KMS-11 (cell line): ENCODE results near the gene YIPF3.

ENCODE experiments used
- H2AFZ ChIP-seq: fragments of 200-600 bp; sonication (generic); 2 replicates; pipeline ENCODE4 v1.6.1; 2016; ENCODE audit warnings: antibody characterized with exemption, mixed run types, low read depth
- H3K27ac ChIP-seq: fragments of 200-600 bp; sonication (generic); 2 replicates; pipeline ENCODE4 v1.6.1; 2016; ENCODE audit warnings: mild to moderate bottlenecking, mixed run types
- H3K27me3 ChIP-seq: fragments of 200-600 bp; sonication (generic); 2 replicates; pipeline ENCODE4 v1.6.1; 2017; ENCODE audit warnings: mild to moderate bottlenecking, low read depth, mixed run types, moderate library complexity; ENCODE audit not compliant: insufficient read depth
- H3K36me3 ChIP-seq: fragments of 200-600 bp; sonication (generic); 2 replicates; pipeline ENCODE4 v1.6.1; 2017; ENCODE audit warnings: mild to moderate bottlenecking, mixed run types; ENCODE audit not compliant: insufficient read depth
- H3K4me1 ChIP-seq: fragments of 200-600 bp; sonication (generic); 2 replicates; pipeline ENCODE4 v1.6.1; 2016; ENCODE audit warnings: mild to moderate bottlenecking, low read depth, mixed run types; ENCODE audit not compliant: poor library complexity, severe bottlenecking
- H3K4me2 ChIP-seq: fragments of 200-600 bp; sonication (generic); 2 replicates; pipeline ENCODE4 v1.7.0; 2016; ENCODE audit warnings: mild to moderate bottlenecking, mixed run types
- H3K4me3 ChIP-seq: fragments of 200-600 bp; sonication (generic); IDR thresholded peaks from 2 replicates; pipeline ENCODE4 v1.6.1; 2017; ENCODE audit warnings: low read depth, low read length, mixed read lengths; ENCODE audit not compliant: insufficient read depth
- H3K79me2 ChIP-seq: fragments of 200-600 bp; sonication (generic); 2 replicates; pipeline ENCODE4 v1.6.1; 2016; ENCODE audit warnings: low read depth, mixed run types; ENCODE audit not compliant: insufficient read depth
- H3K9ac ChIP-seq: fragments of 200-600 bp; sonication (generic); 2 replicates; pipeline ENCODE4 v1.6.1; 2016; ENCODE audit warnings: mild to moderate bottlenecking, mixed run types
- H4K20me1 ChIP-seq: fragments of 200-600 bp; sonication (generic); 2 replicates; pipeline ENCODE4 v1.6.1; 2016; ENCODE audit warnings: mild to moderate bottlenecking, mixed run types; ENCODE audit not compliant: insufficient read depth
- CTCF ChIP-seq: fragments of 200-600 bp; sonication (generic); conservative IDR thresholded peaks from 2 replicates; pipeline ENCODE4 v1.6.1; 2017; ENCODE audit warnings: low read depth, mild to moderate bottlenecking, antibody characterized with exemption, low read length, moderate library complexity, mixed read lengths

YIPF3 gene

GRCh38 chr6:43493230-43493629 lies 23.5 kb downstream of the YIPF3 start:
- TF ChIP-seq CTCF, result no peak
- H4K20me1 ChIP-seq, result no peaks in the 10 kb centered on the region

DNA sequence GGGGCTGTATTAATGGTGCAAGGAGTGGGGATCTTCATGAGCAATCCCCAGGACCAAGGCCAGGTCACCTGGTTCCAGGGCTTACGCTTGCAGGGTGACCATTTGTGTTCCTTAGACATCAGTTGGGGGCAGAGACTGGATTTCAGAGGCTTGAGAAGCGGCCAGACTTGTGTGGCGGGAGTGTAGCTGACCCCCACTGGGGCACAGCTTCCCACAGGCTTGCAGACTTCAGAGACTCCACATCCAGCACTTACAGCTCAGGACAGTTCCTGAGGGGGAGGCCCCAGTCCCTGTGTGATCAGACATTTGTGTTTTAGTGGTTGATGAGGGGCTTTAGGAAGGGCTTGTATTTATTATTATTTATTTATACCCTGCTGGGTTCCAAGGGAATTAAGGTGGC lies 24.1 kb downstream of the YIPF3 start:
- no peak overlapping the region for H3K4me3 ChIP-seq
- H4K20me1 ChIP-seq, result no peaks in the 10 kb centered on the region
- no peak overlapping the region for H3K9ac ChIP-seq
- no peak overlapping the region for H3K27ac ChIP-seq
- H2AFZ ChIP-seq, result no peak overlapping the region
- no peak overlapping the region for H3K4me2 ChIP-seq
- no peaks in the 10 kb centered on the region; the same call in 1 of the 2 replicates for H3K79me2 ChIP-seq
- no peaks in the 10 kb centered on the region for H3K27me3 ChIP-seq
- H3K4me1 ChIP-seq, result peaks cover 8% of the 10 kb centered on the region
- H3K36me3 ChIP-seq, result no peaks in the 10 kb centered on the region
- TF ChIP-seq CTCF, result no peak

More at GRCh38 chr6:43493230-43493629, 23.5 kb downstream of the YIPF3 start:
- H3K9ac ChIP-seq, result no peak overlapping the region
- H3K4me2 ChIP-seq, result no peak overlapping the region
- H2AFZ ChIP-seq, result no peak overlapping the region
- no peak overlapping the region for H3K27ac ChIP-seq
- H3K36me3 ChIP-seq, result no peaks in the 10 kb centered on the region
- no peak overlapping the region for H3K4me3 ChIP-seq
- peaks cover 8% of the 10 kb centered on the region for H3K4me1 ChIP-seq
- H3K79me2 ChIP-seq, result no peaks in the 10 kb centered on the region; the same call in 1 of the 2 replicates
- no peaks in the 10 kb centered on the region for H3K27me3 ChIP-seq

GRCh38 chr6:43491750-43492661 lies 24.7 kb downstream of the YIPF3 start:
- no peaks in the 10 kb centered on the region; the same call in 1 of the 2 replicates for H3K79me2 ChIP-seq
- no peak overlapping the region for H3K4me3 ChIP-seq
- H3K4me1 ChIP-seq, result peaks cover 8% of the 10 kb centered on the region
- H3K9ac ChIP-seq, result no peak overlapping the region
- H3K27ac ChIP-seq, result no peak overlapping the region
- no peak overlapping the region for H2AFZ ChIP-seq
- H3K36me3 ChIP-seq, result no peaks in the 10 kb centered on the region
- no peaks in the 10 kb centered on the region for H4K20me1 ChIP-seq
- H3K4me2 ChIP-seq, result no peak overlapping the region
- no peaks in the 10 kb centered on the region for H3K27me3 ChIP-seq
- TF ChIP-seq CTCF, result no peak

- Histone ChIP-seq H3K4me1 (peaks cover 8% of the 10 kb centered on the region), H3K27ac (no peak overlapping the region), H3K4me2 (no peak overlapping the region), H3K79me2 (no peaks in the 10 kb centered on the region; the same call in 1 of the 2 replicates), H3K27me3 (no peaks in the 10 kb centered on the region), H3K4me3 (no peak overlapping the region), H4K20me1 (no peaks in the 10 kb centered on the region), H2AFZ (no peak overlapping the region), H3K9ac (no peak overlapping the region), H3K36me3 (no peaks in the 10 kb centered on the region)
- no peak for TF ChIP-seq CTCF
Observed at GRCh38 chr6:43490523-43490939, 26.2 kb downstream of the YIPF3 start.
